GM21737 (cell line): Measurements from ENCODE around the gene SLC25A30.
"Not testable (repeated sequence)": the region's sequence is repeated elsewhere in the genome, so short reads cannot be mapped to it uniquely, and the experiment has no call there.

Experiments used
- ATAC-seq: cut with Tn5 transposase; IDR thresholded peaks from one replicate; pipeline ENCODE4 v1.9.1; 2021; ENCODE audit warnings: mild to moderate bottlenecking, moderate library complexity; ENCODE audit not compliant: unreplicated experiment

SLC25A30 gene

GRCh38 chr13:45392811-45393210, 25.4 kb downstream of the SLC25A30 start:
- ATAC-seq, result no peak

DNA sequence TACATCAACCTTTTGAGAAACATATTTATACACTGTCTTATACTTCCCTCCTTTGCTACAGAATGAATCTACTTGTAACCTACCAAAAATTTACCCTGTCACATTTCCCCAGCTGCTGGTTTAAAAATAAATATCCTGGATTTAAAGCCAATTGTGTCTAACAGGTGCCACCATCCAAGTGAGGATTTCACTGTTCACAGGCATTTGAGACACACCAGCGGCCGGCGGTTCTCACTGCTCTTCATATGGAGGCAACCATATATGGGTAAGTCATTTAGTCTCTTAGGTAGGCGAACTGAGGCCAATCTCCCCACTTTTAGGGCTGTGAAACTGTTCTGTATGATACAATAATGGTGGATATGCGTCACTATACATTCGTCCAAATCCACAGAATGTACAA, 26.2 kb downstream of the SLC25A30 start:
- ATAC-seq, result no peak

DNA sequence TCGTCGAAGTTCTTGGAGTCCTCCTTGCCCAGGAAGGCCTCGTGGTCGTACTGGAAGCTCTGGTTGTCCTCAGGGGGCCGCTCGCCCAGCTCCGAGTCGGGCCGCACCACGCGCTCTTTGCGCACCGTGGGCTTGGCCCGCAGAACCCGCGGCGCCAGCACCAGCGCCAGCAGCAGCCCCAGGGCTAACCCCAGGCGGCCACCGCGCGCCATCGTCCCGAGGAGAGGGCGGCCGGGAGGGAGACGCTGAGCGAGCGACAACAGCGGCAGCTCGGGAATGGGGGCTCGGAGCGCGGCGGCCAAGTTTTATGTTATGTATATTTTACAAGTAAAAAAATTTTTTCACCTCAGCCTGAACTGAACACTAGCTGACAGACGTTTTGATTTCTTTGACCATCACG, 27.0 kb downstream of the SLC25A30 start:
- ATAC-seq, result not testable (repeated sequence)

DNA sequence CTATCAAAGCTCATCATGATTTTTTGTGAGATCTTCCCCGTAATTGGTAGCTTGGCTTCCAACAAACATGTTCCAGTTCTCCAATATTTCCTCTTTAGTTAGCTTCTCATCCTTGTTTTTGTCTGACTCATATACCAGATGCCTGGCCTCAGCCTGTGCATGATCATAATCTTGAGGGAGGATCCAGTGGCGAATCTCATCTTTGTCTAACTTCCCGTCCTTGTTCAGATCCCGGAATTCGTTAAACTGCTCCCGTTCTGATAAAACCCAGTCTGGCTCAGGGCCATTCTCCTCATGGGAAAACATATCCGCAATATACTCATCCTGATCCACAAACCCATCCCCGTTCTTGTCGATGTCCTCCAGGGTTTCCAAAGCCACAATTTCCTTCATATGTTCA, 27.8 kb downstream of the SLC25A30 start:
- ATAC-seq, result not testable (repeated sequence)

DNA sequence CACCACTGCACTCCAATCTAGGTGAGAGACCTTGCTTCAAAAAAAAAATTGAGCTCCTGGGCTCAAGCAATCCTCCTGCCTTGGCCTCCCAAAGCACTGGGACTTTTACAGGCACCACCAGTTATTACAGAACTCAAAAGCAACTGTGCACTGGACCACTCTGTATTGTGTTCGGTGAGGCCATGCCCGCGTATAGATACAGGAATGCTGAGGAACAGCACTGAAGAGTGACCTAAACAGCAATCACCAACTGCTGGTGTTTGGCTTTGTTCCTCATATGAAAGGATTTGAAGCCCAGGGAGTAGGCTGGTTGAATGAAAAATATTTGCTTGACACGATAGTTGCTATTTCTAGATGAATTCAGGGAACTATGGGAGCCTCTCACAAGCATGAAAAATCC, 29.5 kb downstream of the SLC25A30 start:
- ATAC-seq, result no peak

DNA sequence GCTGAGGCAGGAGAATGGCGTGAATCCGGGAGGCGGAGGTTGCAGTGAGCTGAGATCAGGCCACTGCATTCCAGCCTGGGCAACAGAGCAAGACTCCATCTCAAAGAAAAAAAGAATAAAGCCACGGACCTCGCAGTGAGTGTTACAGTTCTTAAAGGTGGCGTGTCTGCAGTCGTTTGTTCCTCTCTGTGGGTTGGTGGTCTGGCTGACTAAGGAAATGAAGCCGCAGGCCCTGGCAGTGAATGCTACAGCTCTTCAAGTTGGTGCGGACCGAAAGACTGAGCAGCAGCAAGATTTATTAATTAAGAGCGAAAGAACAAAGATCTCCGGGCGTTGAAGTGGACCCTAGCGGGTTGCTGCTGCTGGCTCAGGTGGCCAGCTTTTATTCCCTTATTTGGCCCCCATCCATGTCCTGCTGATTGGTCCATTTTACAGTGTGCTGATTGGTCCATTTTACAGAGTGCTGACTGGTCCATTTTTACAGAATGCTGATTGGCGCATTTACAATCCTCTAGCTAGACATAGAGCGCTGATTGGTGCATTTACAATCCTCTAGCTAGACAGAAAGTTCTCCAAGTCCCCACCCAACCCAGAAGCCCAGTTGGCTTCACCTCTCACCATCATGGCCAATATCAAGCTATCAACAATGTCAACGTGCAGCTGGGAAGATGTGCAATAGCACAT, 31.1 kb downstream of the SLC25A30 start:
- ATAC-seq, result not testable (repeated sequence)

GRCh38 chr13:45385907-45386553, 32.1 kb downstream of the SLC25A30 start:
- no peak for ATAC-seq

DNA sequence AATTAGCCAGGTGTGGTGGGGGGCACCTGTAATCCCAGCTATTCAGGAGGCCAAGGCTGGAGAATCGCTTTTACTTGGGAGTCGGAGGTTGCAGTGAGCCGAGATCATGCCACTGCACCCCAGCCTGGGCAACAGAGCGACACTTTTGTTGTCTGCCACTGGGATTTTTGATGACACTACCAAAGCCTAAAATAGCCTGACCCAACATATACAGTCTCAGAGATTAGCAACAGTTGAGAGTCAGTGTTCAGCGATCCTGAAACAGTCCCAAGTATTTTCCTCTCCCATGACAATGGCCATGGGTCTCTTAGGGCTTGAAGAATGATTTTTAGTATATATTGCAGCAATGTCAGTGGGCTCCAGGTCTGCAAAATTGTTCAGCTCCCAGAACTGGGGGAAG, 32.9 kb downstream of the SLC25A30 start:
- ATAC-seq, result no peak

DNA sequence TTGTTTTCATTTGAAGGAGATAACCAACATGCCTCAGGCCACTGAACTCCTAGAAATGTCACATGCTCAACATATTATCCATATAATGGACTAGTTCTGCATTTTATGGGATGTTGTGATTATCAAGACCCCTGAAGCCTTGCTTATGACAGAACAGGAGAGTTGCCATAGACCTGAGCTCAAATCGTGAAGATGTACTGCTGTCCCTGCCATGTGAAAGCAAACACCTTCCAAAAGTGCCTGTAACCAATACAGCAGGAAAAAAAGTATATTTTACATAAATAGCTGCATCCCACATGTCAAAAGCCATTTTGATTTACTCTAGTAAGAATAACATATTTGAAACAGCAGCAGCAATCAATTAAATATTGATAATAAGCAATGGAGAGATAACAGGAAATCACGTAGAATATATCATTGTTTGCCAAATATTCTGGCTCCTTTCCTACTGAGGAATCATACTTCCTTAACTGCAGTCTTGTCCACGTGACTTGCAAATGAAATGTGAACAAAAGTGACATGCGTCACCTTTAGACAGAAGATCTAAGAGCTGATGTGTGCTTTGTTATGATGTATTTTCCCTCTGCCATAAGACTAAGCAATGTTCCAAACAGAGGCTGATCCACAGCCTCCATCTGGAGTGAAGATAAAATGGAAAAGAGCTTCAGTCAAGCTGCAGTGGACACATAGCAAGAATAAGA, 33.5 kb downstream of the SLC25A30 start:
- ATAC-seq, result no peak

- ATAC-seq, result not testable (repeated sequence)
These were observed 35.4 kb downstream of the SLC25A30 start for GRCh38 chr13:45382739-45383138.

DNA sequence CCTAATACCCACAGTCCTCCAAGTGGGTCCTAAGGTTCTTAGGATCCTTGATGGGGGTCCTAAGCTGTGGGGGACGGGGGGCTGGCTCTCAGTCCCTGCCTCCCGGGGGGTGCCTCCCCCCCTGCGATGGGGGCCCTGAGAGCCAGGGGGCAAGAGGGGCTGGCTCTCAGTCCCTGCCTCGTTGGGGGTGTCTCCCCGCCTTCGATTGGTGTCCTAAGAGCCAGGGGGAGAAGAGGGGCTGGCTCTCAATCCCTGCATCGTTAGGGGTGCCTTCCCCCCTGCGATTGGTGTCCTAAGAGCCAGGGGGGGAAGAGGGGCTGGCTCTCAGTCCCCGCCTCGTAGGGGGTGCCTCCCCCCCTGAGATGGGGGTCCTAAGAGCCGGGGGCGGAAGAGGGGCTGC, 37.0 kb downstream of the SLC25A30 start:
- ATAC-seq, result no peak

DNA sequence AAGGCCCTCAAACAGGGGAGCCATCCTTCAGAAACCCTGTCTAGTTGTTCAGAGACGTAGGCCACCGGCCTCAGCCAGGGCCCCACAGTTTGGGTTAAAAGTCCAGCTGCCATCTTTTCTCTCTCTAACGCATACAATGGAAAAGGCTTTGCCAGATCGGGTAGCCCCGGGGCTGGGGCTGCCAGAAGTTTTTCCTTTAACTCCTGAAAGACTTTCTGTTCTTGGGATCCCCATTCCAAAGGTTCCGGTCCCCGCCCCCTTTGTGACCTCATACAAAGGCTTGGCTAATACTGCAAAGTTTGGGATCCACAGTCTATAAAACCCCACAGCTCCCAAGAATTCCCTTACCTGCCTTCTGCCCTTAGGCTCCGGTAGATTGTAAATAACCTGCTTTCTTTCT, 37.5 kb downstream of the SLC25A30 start:
- ATAC-seq, result not testable (repeated sequence)

DNA sequence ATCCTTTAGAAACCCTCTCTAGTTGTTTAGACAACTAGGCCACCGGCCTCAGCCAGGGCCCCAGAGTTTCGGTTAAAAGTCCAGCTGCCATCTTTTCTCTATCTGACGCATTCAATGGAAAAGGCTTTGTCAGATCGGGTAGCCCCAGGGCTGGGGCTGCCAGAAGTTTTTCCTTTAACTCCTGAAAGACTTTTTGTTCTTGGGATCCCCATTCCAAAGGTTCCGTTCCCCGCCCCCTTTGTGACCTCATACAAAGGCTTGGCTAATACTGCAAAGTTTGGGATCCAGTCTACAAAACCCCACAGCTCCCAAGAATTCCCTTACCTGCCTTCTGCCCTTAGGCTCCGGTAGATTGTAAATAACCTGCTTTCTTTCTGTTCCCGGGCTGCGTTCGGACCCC, 38.7 kb downstream of the SLC25A30 start:
- ATAC-seq, result not testable (repeated sequence)

GRCh38 chr13:45378786-45379185, 39.4 kb downstream of the SLC25A30 start:
- not testable (repeated sequence) for ATAC-seq

DNA sequence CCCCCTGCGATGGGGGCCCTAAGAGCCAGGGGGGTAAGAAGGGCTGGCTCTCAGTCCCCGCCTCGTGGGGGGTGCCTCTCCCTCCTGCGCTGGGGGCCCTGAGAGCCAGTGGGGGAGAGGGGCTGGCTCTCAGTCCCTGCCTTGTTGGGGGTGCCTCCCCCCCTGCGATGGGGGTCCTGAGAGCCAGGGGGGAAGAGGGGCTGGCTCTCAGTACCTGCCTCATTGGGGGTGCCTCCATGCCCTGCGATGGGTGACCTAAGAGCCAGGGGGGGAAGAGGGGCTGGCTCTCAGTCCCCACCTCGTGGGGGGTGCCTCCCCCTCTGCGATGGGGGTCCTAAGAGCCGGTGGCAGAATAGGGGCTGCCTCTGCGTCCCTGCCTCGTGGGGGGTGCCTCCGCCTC, 40.9 kb downstream of the SLC25A30 start:
- not testable (repeated sequence) for ATAC-seq

DNA sequence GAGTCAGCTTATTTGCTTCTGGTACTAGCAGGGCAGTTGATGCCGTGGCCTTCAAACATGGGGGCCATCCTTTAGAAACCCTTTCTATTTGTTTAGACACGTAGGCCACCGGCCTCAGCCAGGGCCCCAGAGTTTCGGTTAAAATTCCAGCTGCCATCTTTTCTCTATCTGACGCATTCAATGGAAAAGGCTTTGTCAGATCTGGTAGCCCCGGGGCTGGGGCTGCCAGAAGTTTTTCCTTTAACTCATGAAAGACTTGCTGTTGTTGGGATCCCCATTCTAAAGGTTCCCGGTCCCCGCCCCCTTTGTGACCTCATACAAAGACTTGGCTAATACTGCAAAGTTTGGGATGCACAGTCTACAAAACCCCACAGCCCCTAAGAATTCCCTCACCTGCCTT, 41.5 kb downstream of the SLC25A30 start:
- not testable (repeated sequence) for ATAC-seq

DNA sequence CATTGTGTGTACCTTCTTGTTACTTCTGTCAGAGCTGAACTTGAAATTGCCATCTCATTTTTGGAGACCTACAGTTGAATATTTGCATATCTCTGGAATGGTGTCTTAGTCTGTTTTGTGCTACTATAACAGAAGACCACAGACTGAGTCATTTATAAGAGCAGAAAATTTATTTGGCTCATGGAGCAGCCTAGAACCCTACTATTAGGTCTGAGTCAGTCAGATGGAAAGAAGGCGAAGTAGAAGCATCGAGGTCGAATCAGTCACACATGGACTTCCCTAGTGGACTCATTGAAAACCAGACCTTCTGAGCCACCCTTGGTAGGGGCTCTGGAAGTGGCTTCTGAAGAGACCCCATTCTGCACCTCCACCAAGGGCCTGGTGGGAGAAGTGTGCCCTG, 43.3 kb downstream of the SLC25A30 start:
- no peak for ATAC-seq

GRCh38 chr13:45373162-45373547, 45.0 kb downstream of the SLC25A30 start:
- no peak for ATAC-seq

GRCh38 chr13:45372189-45373161, 45.7 kb downstream of the SLC25A30 start:
- no peak for ATAC-seq

DNA sequence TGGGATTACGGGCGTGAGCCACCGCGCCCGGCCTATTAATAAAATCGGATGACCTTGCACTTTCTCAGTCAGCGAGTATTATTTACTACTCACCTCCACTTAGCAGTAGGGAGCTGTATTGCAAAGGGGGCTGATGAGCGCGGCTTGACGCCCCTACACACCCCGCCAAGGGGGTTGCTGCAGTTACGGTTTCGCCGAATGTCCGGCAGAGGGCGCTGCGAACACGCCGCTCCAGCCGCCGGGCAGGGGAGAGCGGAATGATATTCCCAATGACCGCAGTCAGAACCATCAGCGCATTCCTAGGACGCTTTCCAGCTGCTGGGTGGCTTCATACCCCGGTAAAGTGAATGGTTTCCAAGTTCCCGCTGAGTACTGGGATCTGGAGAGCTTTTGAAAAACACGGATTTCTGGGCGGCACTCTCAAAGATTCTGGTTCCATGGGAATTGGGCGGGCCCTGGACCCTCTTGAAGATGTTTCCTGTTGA, 47.2 kb downstream of the SLC25A30 start:
- no peak for ATAC-seq

DNA sequence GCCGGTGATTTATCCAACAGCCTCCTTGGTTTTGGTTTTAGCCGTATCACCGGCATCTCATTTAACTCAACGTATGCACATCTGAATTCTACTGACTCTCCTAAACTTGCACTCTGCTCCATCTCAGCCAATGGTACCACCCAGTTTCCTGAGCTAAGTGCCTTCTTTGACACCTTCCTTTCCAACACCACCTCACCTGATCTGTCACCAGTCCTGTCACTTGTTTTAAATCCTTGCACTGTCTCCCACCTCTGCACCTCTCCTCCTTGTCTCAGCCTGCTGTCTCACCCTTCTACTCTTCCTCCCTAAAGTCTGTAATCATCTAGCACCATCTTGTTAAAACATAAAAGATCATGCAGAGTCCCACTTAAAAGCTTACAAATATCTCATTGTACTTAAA, 49.1 kb downstream of the SLC25A30 start:
- ATAC-seq, result no peak
